Brain pericyte (primary cell): ENCODE data around the gene ARPC5.

Experiments
- DNase-seq: peaks from one replicate; pipeline ENCODE4 v3.0.0-alpha.2; 2012; ENCODE audit warnings: low read depth, low spot score

ARPC5 gene

GRCh38 chr1:183586455-183586854 is 49.1 kb downstream of the ARPC5 start:
- DNase-seq, result no peak

- no peak for DNase-seq
Observed at GRCh38 chr1:183585038-183585437, 50.5 kb downstream of the ARPC5 start.

DNA sequence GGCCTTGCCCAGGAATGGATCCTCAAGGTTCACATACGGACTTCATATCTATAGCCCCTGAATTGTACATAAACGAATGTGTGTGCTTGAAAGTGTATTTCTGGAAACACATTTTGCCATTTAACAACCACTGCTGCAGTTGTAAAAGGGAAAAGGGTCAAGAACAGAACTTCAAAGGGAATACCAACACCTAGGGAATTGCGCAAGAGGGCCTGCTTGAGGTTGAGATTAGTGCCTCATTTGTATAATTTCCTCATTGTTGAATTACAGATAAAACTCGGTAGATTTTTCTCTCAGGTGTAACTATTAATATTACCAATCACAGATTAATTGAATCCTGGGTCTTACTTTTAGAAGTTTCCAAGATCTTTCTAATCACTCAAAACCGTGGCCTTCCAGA is 51.4 kb downstream of the ARPC5 start:
- DNase-seq, result no peak

GRCh38 chr1:183583466-183583865 is 52.1 kb downstream of the ARPC5 start:
- DNase-seq, result no peak

DNA sequence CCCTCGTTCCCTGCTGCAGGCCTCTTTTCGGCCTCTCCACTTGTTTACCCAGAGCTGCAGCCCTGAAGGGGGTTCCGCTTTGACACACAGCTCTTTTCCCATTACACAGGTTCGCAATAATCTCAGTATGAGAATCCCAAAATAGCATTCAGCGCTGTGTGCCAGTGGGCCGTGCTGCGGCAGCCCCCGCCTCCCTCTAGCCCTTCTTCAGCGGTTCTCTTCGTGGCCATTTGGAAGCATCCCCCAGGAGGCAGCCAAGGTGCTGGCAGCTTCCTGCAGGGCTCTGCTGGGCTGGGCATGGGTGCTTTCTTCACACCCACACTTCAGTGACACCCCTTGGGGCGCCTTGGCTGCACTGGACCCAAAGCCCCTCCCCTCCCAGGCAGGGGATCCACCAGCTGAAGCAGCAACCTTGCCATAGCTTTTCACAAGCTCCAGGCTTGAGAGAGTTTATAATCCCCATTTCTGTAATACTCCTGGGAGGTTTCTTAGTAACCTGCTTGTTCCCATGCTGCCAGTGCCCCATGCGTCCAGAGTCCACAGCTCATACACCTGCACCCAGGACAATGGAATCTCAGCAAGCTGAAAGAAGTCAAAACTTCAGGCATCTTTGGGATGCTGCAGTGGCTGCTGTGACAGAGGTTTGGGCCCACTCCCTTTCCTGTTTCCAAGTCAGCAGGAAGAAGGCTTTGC is 53.4 kb downstream of the ARPC5 start:
- DNase-seq, result no peak

DNA sequence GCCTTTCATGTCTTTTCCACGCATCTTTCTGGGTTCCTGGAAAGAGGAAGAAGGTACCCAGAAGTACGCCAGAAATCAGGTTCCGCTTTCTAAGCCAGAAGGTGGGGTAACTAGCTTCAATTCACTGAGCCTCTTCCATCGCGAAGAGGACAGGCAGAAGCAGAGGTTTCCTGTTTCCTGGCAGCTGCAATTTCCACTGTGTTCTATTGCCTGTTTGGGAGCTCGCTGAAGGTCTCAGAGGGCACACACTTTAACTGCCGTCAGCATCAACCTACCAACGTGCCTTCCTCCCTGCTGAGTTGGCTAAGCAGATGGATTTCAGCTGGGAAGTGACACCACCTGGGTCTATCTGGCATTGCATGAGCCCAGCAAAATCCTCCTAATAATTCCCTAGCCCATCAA is 55.3 kb downstream of the ARPC5 start:
- no peak for DNase-seq

DNA sequence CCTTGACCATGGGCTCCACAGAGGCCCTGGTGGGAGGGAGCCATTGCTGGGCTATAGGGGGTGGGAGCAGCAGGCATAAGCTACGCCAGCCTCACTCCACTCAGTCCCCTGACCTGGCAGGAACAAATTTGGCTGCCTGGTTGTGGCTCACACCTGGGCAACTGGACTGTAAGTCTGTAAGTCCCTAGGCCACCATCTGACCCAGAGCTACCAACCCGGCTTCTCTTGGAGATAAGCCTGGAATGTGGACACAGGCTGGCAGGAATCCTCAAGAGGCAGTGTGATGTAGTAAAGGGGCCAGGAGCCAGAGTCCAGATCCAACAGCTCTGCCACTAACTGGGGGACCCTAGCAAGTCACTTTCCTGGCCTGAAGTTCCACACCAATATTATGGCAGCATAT is 56.7 kb downstream of the ARPC5 start:
- no peak for DNase-seq

- DNase-seq, result no peak
Observed at GRCh38 chr1:183577897-183578465, 57.6 kb downstream of the ARPC5 start.

DNA sequence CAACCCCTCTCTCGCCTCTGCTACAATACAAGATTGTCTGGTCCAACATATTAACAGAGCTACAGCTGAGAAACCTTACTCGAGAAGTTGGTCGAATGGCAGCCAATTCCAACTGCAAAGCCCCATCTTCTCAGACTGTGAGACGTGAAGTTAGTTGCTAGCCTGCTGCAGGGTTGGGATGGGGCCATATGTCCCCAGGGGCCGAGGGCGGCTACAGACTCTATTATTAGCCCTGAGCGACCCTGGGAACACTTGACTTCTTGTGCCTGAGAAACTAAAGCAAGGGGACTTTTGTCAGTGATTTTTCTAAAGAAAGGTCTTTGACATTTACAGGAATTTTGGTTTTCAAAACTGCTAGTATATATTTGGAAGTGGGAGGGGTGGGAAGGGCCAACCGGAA is 59.0 kb downstream of the ARPC5 start:
- DNase-seq, result no peak

DNA sequence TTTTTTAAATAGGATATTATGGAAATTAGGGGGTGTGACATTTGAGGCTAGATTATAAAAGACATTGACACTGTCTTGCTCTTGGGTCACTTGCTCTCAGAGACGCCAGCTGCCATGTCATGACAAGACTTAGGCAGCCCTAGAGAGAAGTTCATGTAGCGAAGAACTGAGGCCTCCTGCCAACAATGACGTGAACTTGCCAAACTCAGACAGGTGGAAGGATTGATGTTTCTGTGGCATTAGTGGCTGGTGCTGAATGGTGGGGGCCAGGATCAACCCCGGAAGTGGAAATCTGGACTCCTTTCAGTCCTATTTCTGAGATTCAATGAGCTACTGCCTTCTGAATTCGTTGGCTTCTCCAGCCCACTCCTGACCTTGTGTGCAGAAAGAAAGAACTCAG is 60.0 kb downstream of the ARPC5 start:
- no peak for DNase-seq

DNA sequence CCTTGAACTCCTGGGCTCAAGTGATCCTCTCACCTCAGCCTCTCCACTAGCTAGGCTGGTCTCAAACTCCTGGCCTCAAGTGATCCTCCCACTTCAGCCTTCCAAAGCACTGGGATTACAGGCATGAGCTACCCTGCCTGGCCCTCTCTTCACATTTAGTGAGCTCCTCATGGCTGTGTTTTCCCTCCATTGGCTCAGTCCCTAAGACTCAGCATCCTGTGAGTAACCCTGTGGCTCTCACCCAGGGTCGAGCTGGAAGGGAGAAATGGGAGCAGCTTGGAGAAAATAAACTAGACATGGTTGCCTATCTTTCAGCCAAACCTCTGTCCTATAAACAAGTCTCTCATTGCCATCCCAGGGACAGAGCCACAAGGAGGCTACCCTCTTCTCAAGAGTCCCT is 62.9 kb downstream of the ARPC5 start:
- no peak for DNase-seq

DNA sequence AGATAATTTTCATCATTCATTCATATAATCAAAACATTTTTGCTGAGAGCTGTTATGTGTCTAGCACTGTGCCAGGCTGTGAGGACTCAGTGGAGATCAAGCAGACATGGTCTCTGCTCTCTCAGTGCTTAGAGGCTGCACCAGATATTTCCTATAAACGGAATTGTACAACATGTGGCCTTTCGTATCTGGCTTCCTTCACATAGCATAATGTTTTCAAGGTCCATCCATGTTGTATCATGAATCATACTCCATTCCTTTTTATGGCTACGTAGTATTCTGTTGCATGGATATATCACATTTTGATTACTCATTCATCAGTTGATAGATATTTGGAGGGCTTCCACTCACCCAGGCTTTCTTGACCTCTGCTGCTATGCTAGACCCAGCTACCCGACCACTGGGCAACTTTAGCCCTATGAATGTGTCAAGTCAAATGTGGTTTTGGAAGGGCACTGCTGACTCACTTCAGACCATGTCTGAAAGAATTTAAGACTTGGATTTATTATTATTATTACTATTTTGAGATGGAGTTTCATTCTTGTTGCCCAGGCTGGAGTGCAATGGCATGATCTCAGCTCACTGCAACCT is 63.8 kb downstream of the ARPC5 start:
- no peak for DNase-seq
